A549 (cell line): ENCODE measurements around the gene ARID5B.

Experiments used
- BHLHE40 ChIP-seq: IDR thresholded peaks from 2 replicates; pipeline ENCODE4 v1.6.1; 2012; ENCODE audit warnings: low read depth, low read length, inconsistent platforms
- CTCF ChIP-seq: fragments of >200 bp; sonication (Bioruptor Twin); formaldehyde crosslinking; IDR thresholded peaks from 3 replicates; pipeline ENCODE4 v1.5.1; 2016
- HEYL ChIP-seq: fragments of 250-450 bp; sonication (Bioruptor Pico); IDR thresholded peaks from 2 replicates; pipeline ENCODE4 v1.8.0; 2021; ENCODE audit warnings: mild to moderate bottlenecking, moderate library complexity
- PBX3 ChIP-seq: IDR thresholded peaks from 2 replicates; pipeline ENCODE4 v1.6.1; 2012
- POLR2A ChIP-seq: IDR thresholded peaks from 2 replicates; pipeline ENCODE4 v1.6.1; 2012; ENCODE audit warnings: mild to moderate bottlenecking, low read length
- RCOR1 ChIP-seq: fragments of 150-350 bp; IDR thresholded peaks from 2 replicates; pipeline ENCODE4 v1.6.1; 2014; ENCODE audit warnings: antibody characterized with exemption, low read length, low read depth
- REST ChIP-seq: fragments of 200-600 bp; sonication (generic); IDR thresholded peaks from 2 replicates; pipeline ENCODE4 v1.6.1; 2016; ENCODE audit warnings: antibody characterized with exemption, mild to moderate bottlenecking, moderate library complexity
- SMC3 ChIP-seq: fragments of >200 bp; sonication (Bioruptor Twin); formaldehyde crosslinking; IDR thresholded peaks from 3 replicates; pipeline ENCODE4 v1.6.1; 2018; ENCODE audit warnings: inconsistent platforms
- USF2 ChIP-seq: fragments of 450-650 bp; IDR thresholded peaks from 2 replicates; pipeline ENCODE4 v1.6.1; 2014; ENCODE audit warnings: antibody characterized with exemption

- TF ChIP-seq CTCF (no peak), HEYL (CRISPR knock-in tag) (no peak), PBX3 (no peak), USF2 (no peak), RCOR1 (no peak), REST (no peak), BHLHE40 (no peak), SMC3 (no peak), POLR2A (no peak)
Observed at GRCh38 chr10:61991166-61991565, 89.7 kb downstream of the ARID5B start.
